GM19328 (cell line): ENCODE results near the gene STK10.
A peak's percentile ranks its signal among the peaks of the same experiment; 100 is the strongest.
"Not testable (repeated sequence)": the region's sequence is repeated elsewhere in the genome, so short reads cannot be mapped to it uniquely, and the experiment has no call there.

Experiments used
- ATAC-seq: cut with Tn5 transposase; IDR thresholded peaks from one replicate; pipeline ENCODE4 v1.9.1; 2021; ENCODE audit warnings: mild to moderate bottlenecking, moderate library complexity; ENCODE audit not compliant: unreplicated experiment

The STK10 gene

GRCh38 chr5:172167895-172168294, 20.1 kb downstream of the STK10 start:
- ATAC-seq: no peak

DNA sequence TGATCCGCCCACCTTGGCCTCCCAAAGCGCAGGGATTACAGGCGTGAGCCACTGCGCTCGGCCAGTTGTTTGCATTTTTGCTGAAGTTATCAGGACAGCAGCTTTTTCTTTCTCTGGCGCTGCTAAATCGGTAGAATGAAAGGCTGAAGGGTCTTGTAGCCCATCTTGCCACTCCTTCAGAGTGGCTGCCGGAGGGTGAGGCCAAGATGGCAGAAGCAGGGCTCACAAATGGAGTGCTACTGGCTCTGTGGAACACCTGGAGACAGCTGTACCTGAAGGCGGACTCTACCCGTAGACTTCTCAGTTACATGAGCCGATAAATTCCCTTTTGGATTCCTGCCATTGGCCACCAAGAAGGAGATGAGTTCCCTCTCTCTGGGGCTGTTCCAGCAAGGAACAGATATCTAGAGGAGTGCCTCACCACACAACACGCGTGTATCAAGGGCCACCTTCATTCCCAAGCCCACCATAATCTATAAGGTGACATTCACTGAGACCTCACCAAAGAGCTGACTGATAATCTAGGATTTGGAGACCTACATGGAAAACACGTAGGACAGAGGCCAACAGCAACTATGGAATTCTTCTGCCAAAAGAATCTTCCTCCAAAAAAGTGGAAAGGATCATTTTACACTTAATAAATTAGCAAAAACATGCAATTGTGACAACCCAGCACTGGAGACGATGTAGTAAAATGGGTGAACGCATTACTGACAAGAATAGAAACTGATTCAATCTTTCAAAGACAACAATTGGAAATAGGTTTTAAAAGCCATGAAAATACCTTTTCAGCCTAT, 21.8 kb downstream of the STK10 start:
- no peak for ATAC-seq

- ATAC-seq: no peak
Observed at GRCh38 chr5:172165465-172165864, 22.6 kb downstream of the STK10 start.

- no peak for ATAC-seq
Observed at GRCh38 chr5:172164769-172165212, 23.2 kb downstream of the STK10 start.

GRCh38 chr5:172163346-172163745, 24.7 kb downstream of the STK10 start:
- no peak for ATAC-seq

GRCh38 chr5:172162987-172163343, 25.1 kb downstream of the STK10 start:
- no peak for ATAC-seq

DNA sequence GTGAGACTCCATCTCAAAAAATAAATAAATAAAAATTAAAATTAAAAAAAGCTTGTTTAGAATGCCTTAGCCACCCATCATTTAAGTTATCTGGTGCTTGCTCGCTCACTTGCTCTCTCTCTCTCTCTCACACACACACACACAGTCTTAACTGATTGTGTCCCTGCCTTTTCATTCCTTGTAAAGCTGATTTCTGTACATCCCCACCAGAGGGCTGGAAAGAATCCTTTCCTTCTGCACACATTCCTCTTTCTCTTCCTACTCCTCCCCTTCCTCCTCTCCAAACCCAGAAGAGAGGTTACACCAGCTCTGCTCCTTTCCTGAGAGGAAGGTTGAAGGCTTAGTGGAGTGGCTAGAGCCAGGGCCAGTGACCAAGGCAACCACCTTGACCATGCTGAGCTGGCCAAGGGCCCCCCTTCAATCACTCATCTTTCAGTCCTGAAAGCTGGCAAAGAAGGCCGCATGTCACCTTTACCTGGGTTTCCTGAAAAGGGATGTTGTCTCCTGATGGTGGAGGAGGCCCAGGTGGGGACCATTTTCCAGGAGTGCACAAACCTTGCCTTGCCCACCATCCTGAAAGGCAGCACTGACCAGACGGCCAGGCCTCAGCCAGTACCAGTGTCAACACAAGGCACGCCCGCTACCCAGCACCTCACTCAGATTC, 25.6 kb downstream of the STK10 start:
- no peak for ATAC-seq

- no peak for ATAC-seq
Observed at GRCh38 chr5:172160506-172160905, 27.5 kb downstream of the STK10 start.

DNA sequence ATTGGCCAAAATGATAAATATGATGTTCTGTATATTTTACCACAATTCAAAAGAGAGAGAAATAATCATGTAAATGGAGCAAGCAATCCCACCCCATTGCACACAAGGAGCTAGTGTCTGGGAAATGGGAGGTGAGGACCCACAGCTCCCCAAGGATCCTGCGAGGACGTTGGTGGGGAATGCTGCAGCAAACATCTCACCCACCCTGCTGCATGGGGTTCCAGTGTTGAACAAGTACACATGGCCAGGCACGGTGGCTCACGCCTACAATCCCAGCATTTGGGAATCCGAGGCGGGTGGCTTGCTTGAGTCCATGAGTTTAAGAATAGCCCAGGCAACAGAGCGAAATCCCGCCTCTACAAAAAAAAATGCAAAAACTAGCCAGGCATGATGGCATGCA, 29.0 kb downstream of the STK10 start:
- no peak for ATAC-seq

DNA sequence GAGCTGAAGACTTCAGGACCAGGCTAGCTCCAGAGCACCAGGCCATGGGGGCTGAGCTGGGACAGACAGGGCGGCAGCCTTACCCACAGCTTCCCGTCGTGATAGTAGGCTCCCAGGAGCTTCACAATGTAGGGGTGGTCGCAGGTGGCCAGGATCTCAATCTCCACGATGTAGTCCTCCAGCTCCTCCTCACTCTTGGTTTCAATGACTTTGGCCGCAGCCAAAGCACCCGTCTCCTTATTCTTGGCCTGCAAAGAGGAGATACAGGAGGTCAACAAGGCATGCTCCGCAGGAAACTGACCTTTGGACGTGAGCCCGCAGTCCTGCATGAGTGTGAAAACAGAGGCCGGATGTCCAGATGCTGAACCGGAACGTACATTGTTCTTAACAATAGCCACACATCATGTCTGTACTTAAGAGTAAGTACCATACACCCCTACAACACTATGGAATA, 31.5 kb downstream of the STK10 start:
- no peak for ATAC-seq

DNA sequence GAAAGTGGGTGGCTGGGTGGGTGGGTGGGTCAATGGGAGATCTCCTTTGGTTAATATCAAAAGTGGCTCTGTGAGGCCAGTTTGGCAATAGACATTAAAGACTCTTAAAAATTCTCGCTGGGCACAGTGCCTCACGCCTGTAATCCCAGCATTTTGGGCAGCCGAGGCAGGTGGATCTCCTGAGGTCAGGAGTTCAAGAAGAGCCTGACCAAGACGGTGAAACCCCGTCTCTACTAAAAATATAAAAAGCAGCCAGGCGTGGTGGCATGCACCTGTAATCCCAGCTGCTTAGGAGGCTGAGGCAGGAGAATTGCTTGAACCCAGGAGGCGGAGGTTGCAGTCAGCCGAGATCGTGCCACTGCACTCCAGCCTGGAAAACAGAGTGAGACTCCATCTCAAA, 32.9 kb downstream of the STK10 start:
- ATAC-seq: not testable (repeated sequence)

DNA sequence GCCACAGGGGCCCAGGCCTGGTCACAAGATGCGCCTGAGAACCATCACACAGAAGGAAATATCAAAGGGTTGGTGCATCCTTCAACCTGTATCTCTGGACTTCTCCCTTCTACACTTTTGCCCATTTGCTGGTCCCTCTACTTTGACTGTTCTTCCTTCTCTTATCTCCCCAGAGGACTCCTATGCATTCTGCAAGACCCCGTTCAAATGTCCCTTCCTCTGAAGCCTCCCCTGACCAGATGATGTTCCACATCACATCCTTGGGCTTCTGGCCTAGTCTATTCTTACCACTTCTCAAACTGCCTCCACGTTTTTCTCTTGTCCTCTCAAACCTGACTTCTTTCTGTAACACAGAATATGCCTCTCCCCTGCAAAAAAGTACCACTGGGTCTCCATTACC, 34.3 kb downstream of the STK10 start:
- no peak for ATAC-seq

DNA sequence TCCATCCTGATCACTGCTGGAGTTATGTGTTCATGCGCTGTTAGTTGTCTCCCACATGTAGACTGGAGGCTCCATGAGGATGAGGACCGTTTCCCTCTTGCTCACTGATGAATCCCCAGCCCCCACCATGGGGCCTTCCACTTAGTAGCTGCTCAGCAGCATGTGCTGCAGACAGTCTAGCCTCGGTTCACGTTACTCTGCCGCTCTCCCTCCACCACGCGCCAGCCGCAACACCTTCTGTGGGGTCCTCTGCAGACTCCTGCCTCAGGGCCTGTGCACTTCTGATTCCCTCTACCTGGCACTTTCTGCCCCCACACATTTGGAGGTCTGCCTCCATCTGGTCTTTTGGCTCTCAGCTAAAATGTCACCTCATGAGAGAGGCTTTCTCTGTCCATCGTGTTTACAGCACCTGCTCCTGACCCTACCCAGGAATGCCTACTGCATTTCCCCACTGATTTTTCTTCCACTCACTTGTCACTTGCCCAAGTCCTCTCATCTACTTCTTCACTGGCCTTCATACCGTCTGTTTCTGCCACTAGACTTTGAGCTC, 36.3 kb downstream of the STK10 start:
- no peak for ATAC-seq

- ATAC-seq: peak; percentile 55
Observed at GRCh38 chr5:172150514-172151425, 37.3 kb downstream of the STK10 start.

DNA sequence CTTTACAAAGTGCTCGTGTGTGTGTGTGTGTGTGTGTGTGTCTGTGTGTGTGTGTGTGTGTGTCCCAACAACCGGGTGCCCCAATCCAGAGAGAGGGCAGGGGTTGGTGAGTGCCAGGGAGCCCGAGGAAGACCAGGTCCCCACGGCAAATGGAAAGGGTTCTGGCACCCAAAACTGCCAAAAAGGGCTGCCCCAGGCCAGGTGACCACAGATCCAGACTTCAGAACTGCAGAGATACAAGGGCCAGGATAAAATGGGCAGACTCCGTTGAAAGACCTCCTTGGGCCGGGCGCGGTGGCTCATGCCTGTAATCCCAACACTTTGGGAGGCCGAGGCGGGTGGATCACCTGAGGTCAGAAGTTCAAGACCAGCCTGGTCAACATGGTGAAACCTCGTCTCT, 38.5 kb downstream of the STK10 start:
- ATAC-seq: not testable (repeated sequence)

GRCh38 chr5:172149073-172149472, 39.0 kb downstream of the STK10 start:
- ATAC-seq: no peak

DNA sequence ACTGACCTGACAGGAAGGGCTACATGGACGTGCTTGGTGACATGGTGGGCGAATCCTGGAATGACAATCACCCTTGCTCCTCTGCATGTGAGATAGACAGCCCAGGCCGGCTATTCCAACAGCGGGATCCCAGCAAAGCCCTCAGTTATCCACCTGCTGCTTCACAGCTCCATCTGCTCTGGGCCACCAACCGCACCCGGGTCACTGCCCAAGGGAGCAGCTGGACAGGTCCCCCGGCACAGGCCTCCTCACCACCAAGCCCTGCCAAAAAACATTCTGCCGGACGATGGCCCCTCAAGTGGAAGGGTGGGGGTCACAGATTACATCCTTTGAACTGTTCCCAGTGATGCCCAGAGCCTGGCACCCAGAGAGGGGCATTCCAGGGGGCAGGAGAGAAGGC, 39.6 kb downstream of the STK10 start:
- ATAC-seq: no peak

- no peak for ATAC-seq
Observed at GRCh38 chr5:172147857-172148256, 40.2 kb downstream of the STK10 start.

- ATAC-seq: no peak
Observed at GRCh38 chr5:172146748-172147092, 41.3 kb downstream of the STK10 start.

DNA sequence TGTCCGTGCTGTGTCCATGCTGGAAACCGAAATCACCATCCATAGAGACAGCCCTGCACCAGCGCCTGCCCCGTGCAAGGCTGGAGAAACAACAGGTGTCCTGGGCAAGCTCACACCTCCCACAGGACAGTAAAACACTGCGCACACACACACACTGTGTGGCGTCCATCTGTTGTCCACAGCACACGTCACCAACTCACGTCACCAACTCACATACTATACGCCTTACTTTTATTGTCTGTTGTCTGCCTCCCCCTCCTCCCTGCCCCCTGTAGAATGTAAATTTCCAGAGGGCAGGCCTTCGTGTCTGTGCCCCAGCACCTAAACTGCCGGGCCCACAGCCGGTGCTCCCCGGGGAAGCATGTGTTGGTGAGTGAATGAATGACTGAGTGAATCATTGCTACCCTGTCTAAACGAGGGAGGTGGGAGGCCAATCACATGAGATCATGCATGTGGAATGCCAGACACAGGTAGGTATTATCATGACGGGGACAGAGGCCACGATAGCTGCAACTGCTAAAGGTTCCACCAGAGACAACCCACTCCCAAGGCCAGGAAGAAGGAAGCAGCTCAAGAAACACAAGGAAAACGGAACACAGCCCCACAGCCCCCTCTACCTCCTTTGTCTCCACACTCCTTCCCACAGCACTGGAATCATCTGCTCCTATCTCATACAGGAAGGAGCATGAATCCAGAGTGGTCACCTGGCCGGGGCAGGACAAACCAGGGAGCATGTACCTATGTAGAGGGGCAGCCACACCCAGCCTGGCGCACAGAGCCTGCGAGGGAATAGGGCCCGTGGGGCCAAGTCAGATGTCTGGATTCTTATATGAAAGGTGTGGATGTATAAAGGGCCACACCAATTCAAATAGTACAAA, 41.9 kb downstream of the STK10 start:
- ATAC-seq: no peak
